H1 (cell line): ENCODE measurements around the gene PNPLA1. TPM values are rescaled to one million over a fixed set of nuclear protein-coding genes. Genes with fewer than 3 reads are reported as not detected.

Experiments
- SIN3A ChIP-seq, 2 experiments: IDR thresholded peaks in 1 of 2; conservative IDR thresholded peaks in 1 of 2; 2 replicates each; pipeline ENCODE4 v1.6.1; 2011 to 2012; ENCODE audit warnings: low read length in 2 of 2, improper control_type of control experiment in 1 of 2, low read depth in 1 of 2, mild to moderate bottlenecking in 1 of 2
- TAF1 ChIP-seq: IDR thresholded peaks from 2 replicates; pipeline ENCODE4 v1.6.1; 2011; ENCODE audit warnings: mild to moderate bottlenecking, low read depth, low read length
- polyA plus RNA-seq, 7 experiments: library from polyadenylated mRNA; depleted of rRNA in 3 of 7; stranded (reverse) in 5 of 7; unstranded in 2 of 7; fragments of >200 nt in 5 of 7; fragments of 200-250 nt in 2 of 7; gene quantifications; 1 replicate in 5 of 7; 2 replicates in 1 of 7; 4 replicates in 1 of 7; pipeline versions ENCODE4 v1.2.1 to v1.2.3, GENCODE V29; 2011 to 2013; ENCODE audit warnings: missing spikeins in 2 of 7, mixed read lengths in 2 of 7
- total RNA-seq: library from RNA; stranded (reverse); fragmentation: NEBNext Ultra II Directional; extraction: Animal tissue kit (Norgen Biotek cat#: 25700); gene quantifications from 2 replicates; pipeline ENCODE4 v1.2.1, GENCODE V29; 2021

The PNPLA1 gene
- total and polyA plus RNA-seq, 2 of the 8 experiments (the other 6 are each of a cell fraction or from before 2014, with no cell fraction given), result not detected

DNA sequence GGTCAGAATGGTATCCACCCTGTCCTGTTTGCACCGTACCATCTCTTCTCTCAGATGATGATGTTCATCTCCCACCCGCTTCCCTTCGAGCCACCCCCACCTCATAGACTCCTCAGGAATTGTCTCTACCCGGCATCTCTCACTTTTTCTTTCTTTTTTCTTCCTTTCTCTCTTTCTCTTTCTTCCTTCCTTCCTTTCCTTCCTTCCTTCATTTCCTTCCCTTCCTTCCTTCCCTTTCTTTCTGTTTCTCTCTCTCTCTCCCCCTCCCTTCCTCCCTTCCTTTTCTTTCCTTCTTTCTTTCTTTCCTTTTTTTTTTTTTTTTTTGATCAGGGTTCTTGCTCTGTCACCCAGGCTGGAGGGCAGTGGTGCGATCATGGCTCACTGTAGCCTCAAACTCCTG, 27.7 kb upstream of the PNPLA1 start (continued):
- TF ChIP-seq TAF1 (no peak), SIN3A (conservative IDR thresholded peaks at IDR 0.05 in 1 of 2, IDR thresholded peaks at IDR 0.05 in 1 of 2; ENCODE audit: low read depth in 1 of 2, low read length in 2 of 2) (no peak)
- TF ChIP-seq, all 59 proteins: peak for 0
